ENCODE measurements around the gene PYCARD.

DNA sequence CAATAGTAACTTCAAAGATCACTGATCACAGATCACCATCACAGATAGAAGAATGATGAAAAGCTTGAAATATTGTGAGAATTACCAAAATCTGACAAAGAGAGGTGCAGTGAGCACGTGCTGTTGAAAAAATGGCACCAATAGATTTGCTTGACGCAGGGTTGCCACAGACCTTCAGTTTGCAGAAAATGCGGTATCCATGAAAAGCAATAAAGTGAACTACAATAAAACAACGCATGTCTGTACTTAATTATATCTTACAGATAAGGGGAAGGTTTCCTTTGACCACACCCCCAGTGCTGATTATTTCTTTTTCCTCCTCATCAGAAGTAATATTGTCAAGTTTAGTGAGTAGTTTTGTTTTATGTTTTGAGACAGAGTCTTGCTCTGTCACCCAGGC is 35.5 kb upstream of the PYCARD start:
- TF ChIP-seq JUND (IDR thresholded peaks at IDR 0.05): no peak
- TF ChIP-seq SRF (IDR thresholded peaks at IDR 0.05; ENCODE audit: low read depth): no peak
- TF ChIP-seq, protein P1, sequence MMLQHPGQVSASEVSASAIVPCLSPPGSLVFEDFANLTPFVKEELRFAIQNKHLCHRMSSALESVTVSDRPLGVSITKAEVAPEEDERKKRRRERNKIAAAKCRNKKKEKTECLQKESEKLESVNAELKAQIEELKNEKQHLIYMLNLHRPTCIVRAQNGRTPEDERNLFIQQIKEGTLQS (IDR thresholded peaks at IDR 0.05): no peak

Measured in HCT116 (cell line).